IMR-90 (cell line): ENCODE data around the gene SCCPDH. TPM values are rescaled to one million over a fixed set of nuclear protein-coding genes. Genes with fewer than 3 reads are reported as not detected.

Experiments
- ATAC-seq: fragments of 200-7000 bp; cut with Tn5 transposase; 2 replicates; pipeline ENCODE4 v1.9.1; 2020; ENCODE audit warnings: low read depth, mild to moderate bottlenecking, moderate library complexity
- BruUV-seq: library from RNA; stranded (reverse); fragments of 400-500 nt; replicated peaks from 2 replicates; lab custom pipeline; 2021; lab: Mats Ljungman, UMichigan
- CTCF ChIA-PET: fragments of 300-600 bp; formaldehyde crosslinking; extraction: SDS; loops from one replicate; lab custom pipeline; 2021; ENCODE audit warnings: antibody characterized with exemption; lab: Yijun Ruan, JAX
- POLR2A ChIA-PET: fragments of 300-600 bp; sonication (Branson Sonifier 250); formaldehyde crosslinking; loops from one replicate; lab custom pipeline; 2022; ENCODE audit warnings: antibody characterized with exemption; ENCODE audit not compliant: unreplicated experiment; lab: Charles Lee
- DNase-seq: peaks from one replicate; pipeline ENCODE4 v3.0.0; 2013
- H2AFZ ChIP-seq: replicated peaks from 2 replicates; pipeline ENCODE3; 2013; ENCODE audit warnings: low read length, mild to moderate bottlenecking; ENCODE audit not compliant: poor library complexity
- H2AK5ac ChIP-seq: 2 replicates; pipeline ENCODE4 v1.6.1; 2013; ENCODE audit warnings: low read depth, low read length, inconsistent platforms
- H2AK9ac ChIP-seq: replicated peaks from 2 replicates; pipeline ENCODE3; 2013; ENCODE audit warnings: mild to moderate bottlenecking, low read depth, low read length, moderate library complexity; ENCODE audit not compliant: poor library complexity
- H2BK120ac ChIP-seq: 2 replicates; pipeline ENCODE4 v1.6.1; 2013; ENCODE audit warnings: low read depth, low read length, inconsistent platforms
- H2BK15ac ChIP-seq: 3 replicates; pipeline ENCODE4 v1.6.1; 2013; ENCODE audit warnings: low read depth, low read length, inconsistent platforms
- H2BK20ac ChIP-seq: 2 replicates; pipeline ENCODE4 v1.6.1; 2013; ENCODE audit warnings: low read depth, mild to moderate bottlenecking, inconsistent platforms, low read length, moderate library complexity
- H2BK5ac ChIP-seq: 2 replicates; pipeline ENCODE4 v1.6.1; 2013; ENCODE audit warnings: mild to moderate bottlenecking, low read depth, low read length, inconsistent platforms; ENCODE audit not compliant: poor library complexity, severe bottlenecking
- H3K14ac ChIP-seq: replicated peaks from 2 replicates; pipeline ENCODE4 v1.6.1; 2013; ENCODE audit warnings: low read depth, low read length, inconsistent platforms
- H3K18ac ChIP-seq: 2 replicates; pipeline ENCODE4 v1.6.1; 2013; ENCODE audit warnings: low read depth, low read length, control low read depth
- H3K23ac ChIP-seq: 2 replicates; pipeline ENCODE4 v1.6.1; 2013; ENCODE audit warnings: low read depth, low read length, inconsistent platforms
- H3K27ac ChIP-seq: 2 replicates; pipeline ENCODE4 v1.5.1; 2013; ENCODE audit warnings: mild to moderate bottlenecking, control low read depth, low read length; ENCODE audit not compliant: insufficient read depth
- H3K27me3 ChIP-seq: 2 replicates; pipeline ENCODE4 v1.6.1; 2013; ENCODE audit warnings: low read length; ENCODE audit not compliant: control insufficient read depth, insufficient read depth
- H3K36me3 ChIP-seq: 2 replicates; pipeline ENCODE4 v1.6.1; 2013; ENCODE audit warnings: low read length, mixed read lengths; ENCODE audit not compliant: control insufficient read depth, insufficient read depth
- H3K4ac ChIP-seq: 2 replicates; pipeline ENCODE4 v1.6.1; 2013; ENCODE audit warnings: low read depth, low read length, inconsistent platforms
- H3K4me1 ChIP-seq: 2 replicates; pipeline ENCODE4 v1.6.1; 2013; ENCODE audit warnings: low read length, mixed read lengths; ENCODE audit not compliant: control insufficient read depth, insufficient read depth
- H3K4me2 ChIP-seq: 2 replicates; pipeline ENCODE4 v1.6.1; 2013; ENCODE audit warnings: low read depth, mild to moderate bottlenecking, control low read depth, low read length, moderate library complexity
- H3K4me3 ChIP-seq: 2 replicates; pipeline ENCODE4 v1.5.1; 2013; ENCODE audit warnings: low read depth, mild to moderate bottlenecking, control low read depth, low read length, moderate library complexity; ENCODE audit not compliant: insufficient read depth
- H3K56ac ChIP-seq: 2 replicates; pipeline ENCODE4 v1.6.1; 2013; ENCODE audit warnings: low read length, inconsistent platforms; ENCODE audit not compliant: insufficient read depth; ENCODE audit errors: extremely low read depth
- H3K79me1 ChIP-seq, 2 experiments: 2 replicates each; pipeline ENCODE4 v1.6.1; 2013; ENCODE audit warnings: low read length in 2 of 2, inconsistent platforms in 1 of 2, low read depth in 1 of 2
- H3K9ac ChIP-seq: 2 replicates; pipeline ENCODE4 v1.6.1; 2013; ENCODE audit warnings: low read depth, low read length, control low read depth
- H3K9me1 ChIP-seq: 2 replicates; pipeline ENCODE4 v1.6.1; 2013; ENCODE audit warnings: low read length, inconsistent platforms; ENCODE audit not compliant: insufficient read depth
- H3K9me3 ChIP-seq: 2 replicates; pipeline ENCODE4 v1.6.1; 2013; ENCODE audit warnings: low read length; ENCODE audit not compliant: control insufficient read depth, insufficient read depth
- H4K20me1 ChIP-seq: 2 replicates; pipeline ENCODE4 v1.6.1; 2013; ENCODE audit warnings: low read length, inconsistent platforms; ENCODE audit not compliant: insufficient read depth
- H4K5ac ChIP-seq: 2 replicates; pipeline ENCODE4 v1.6.1; 2013; ENCODE audit warnings: mild to moderate bottlenecking, low read depth, low read length, control low read depth
- H4K8ac ChIP-seq, 2 experiments: 2 replicates each; pipeline ENCODE4 v1.6.1; 2013; ENCODE audit warnings: low read depth in 2 of 2, low read length in 2 of 2, control low read depth in 1 of 2, inconsistent platforms in 1 of 2
- H4K91ac ChIP-seq: 2 replicates; pipeline ENCODE4 v1.6.1; 2013; ENCODE audit warnings: low read depth, low read length, inconsistent platforms; ENCODE audit not compliant: insufficient read depth
- CEBPB ChIP-seq: IDR thresholded peaks from 2 replicates; pipeline ENCODE4 v1.6.1; 2012; ENCODE audit warnings: low read depth, low read length, improper control_type of control experiment
- ELK1 ChIP-seq: fragments of 150-350 bp; IDR thresholded peaks from 2 replicates; pipeline ENCODE4 v1.6.1; 2016; ENCODE audit warnings: low read depth, mild to moderate bottlenecking, low read length, moderate library complexity, borderline replicate concordance
- WGBS, 2 experiments: methylation state at CpG; one replicate each; pipeline versions ENCODE4 v1.1.5 to v1.1.7; 2013; ENCODE audit warnings: missing lambda C conversion rate in 2 of 2; ENCODE audit not compliant: insufficient read length in 1 of 2; ENCODE audit errors: extremely low coverage in 2 of 2; 5-methylcytosine and 5-hydroxymethylcytosine counted together
- dilution Hi-C: fragments of 300-500 bp; cut with HindIII; formaldehyde crosslinking; loops from one replicate; pipeline ENCODE4 v1.14.3; 2018; ENCODE audit warnings: low sequenced_read_pairs; ENCODE audit not compliant: unreplicated experiment
- in situ Hi-C: fragments of 300-500 bp; cut with MboI; formaldehyde crosslinking; loops from 3 replicates; pipeline ENCODE4 v1.14.3; 2019; ENCODE audit warnings: low sequenced_read_pairs, inconsistent platforms, mixed read lengths
- intact Hi-C: fragments of 100-400 bp; cut with micrococcal nuclease; formaldehyde crosslinking; loops from 2 replicates; pipeline ENCODE4 v1.10.0; 2022
- polyA plus RNA-seq, 3 experiments: library from polyadenylated mRNA; depleted of rRNA; stranded (reverse); fragments of >200 nt; gene quantifications; 2 replicates each; pipeline ENCODE4 v1.2.3, GENCODE V29; 2012; ENCODE audit warnings: low replicate concordance in 1 of 3
- total RNA-seq: library from RNA; depleted of rRNA; stranded (reverse); fragments of >200 nt; gene quantifications from 2 replicates; pipeline ENCODE4 v1.2.3, GENCODE V29; 2012

The SCCPDH gene
- total and polyA plus RNA-seq, 2 of the 4 experiments (the other 2 are of a cell fraction): 26.9 to 37.8 TPM

GRCh38 chr1:246726255-246726679 is 2.1 kb downstream of the SCCPDH start:
- Histone ChIP-seq H4K91ac (no peak overlapping the region), H3K27me3 (no peaks in the 10 kb centered on the region), H2AK5ac (no peak overlapping the region), H3K4me1 (no peaks in the 10 kb centered on the region; the same call in 1 of the 2 replicates), H3K4me3 (no peak overlapping the region), H2AK9ac (no peak overlapping the region), H4K20me1 (no peaks in the 10 kb centered on the region), H3K9me3 (peaks cover 2% of the 10 kb centered on the region; the same call in 1 of the 2 replicates), H3K36me3 (peaks cover 25% of the 10 kb centered on the region), H3K14ac (no peak overlapping the region), H3K23ac (no peak overlapping the region), H3K4me2 (no peak overlapping the region), H3K9me1 (no peaks in the 10 kb centered on the region), H3K4ac (no peak overlapping the region), H2AFZ (no peak overlapping the region), H2BK15ac (no peak overlapping the region), H3K18ac (no peak overlapping the region), H2BK20ac (no peak overlapping the region), H2BK120ac (no peak overlapping the region), H3K79me1 (peaks cover 28 to 45% of the 10 kb centered on the region in 2 experiments), H3K9ac (no peak overlapping the region), H4K5ac (no peak overlapping the region), H3K27ac (no peak overlapping the region), H2BK5ac (no peak overlapping the region), H4K8ac (no peak overlapping the region), H3K56ac (no peak overlapping the region)
- intact Hi-C loops (no loop called here), dilution Hi-C loops (no loop called here), in situ Hi-C loops (no loop called here)
- TF ChIP-seq ELK1 (no peak), CEBPB (no peak)
- POLR2A ChIA-PET: no interaction called here
- DNase-seq: no peak
- no TSS peak for BruUV-seq
- CTCF ChIA-PET: no interaction called here
- 100% methylated on average over 2 of the region's 4 CpGs; no CpG with 5 or more reads in 1 of the 2 experiments for WGBS, 2 experiments
- ATAC-seq: no peak
